ENCODE data around the gene TMEM272.
A peak's percentile ranks its signal among the peaks of the same experiment; 100 is the strongest.

DNA sequence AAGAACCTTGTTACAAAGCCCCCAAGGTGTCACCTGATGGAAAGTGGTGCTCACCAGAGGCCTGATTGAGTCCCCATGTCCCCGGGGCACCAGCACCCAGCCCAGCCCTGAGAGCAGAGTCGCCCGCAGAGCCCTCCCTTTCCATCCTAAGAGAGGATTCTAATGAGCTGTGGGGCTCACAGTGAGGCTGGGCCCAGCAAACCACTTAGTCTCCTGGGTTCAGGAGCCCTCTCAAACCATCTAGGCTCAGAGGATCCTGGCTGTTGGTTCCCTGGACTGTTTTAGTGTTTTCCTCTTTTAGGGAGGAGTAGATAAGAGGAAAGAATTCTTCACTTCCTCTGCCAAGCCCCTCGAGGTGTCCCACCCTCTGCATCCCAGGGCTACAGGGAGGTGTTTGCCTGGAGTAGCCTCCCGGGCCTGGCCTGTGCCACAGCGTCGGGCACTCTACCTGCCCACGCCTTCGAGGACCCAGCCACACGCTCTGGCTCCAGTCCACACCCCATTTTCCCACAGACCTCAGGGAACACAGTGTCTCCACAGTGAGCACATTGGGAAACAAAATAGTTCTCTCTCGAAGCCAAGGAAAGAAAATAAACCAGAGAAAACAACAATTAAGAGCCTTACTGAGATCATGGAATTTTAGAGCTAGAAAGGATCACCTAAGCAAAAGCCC lies 75.4 kb downstream of the TMEM272 start:
- TF ChIP-seq, protein P1, sequence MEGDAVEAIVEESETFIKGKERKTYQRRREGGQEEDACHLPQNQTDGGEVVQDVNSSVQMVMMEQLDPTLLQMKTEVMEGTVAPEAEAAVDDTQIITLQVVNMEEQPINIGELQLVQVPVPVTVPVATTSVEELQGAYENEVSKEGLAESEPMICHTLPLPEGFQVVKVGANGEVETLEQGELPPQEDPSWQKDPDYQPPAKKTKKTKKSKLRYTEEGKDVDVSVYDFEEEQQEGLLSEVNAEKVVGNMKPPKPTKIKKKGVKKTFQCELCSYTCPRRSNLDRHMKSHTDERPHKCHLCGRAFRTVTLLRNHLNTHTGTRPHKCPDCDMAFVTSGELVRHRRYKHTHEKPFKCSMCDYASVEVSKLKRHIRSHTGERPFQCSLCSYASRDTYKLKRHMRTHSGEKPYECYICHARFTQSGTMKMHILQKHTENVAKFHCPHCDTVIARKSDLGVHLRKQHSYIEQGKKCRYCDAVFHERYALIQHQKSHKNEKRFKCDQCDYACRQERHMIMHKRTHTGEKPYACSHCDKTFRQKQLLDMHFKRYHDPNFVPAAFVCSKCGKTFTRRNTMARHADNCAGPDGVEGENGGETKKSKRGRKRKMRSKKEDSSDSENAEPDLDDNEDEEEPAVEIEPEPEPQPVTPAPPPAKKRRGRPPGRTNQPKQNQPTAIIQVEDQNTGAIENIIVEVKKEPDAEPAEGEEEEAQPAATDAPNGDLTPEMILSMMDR (IDR thresholded peaks at IDR 0.05) = no peak
- TF ChIP-seq POLR2A (IDR thresholded peaks at IDR 0.05) = peak in 2 of 3 donors; percentile 39 to 51
